Thymus (tissue), 11 donors: ENCODE results near the gene AMBN. TPM values are rescaled to one million over a fixed set of nuclear protein-coding genes. Genes with fewer than 3 reads are reported as not detected.
A peak's percentile ranks its signal among the peaks of the same experiment; 100 is the strongest.

Source experiments
- DNase-seq, 9 donors: peaks; one replicate each; pipeline ENCODE4 v3.0.0-alpha.2; 2013; ENCODE audit warnings: low spot score in 9 of 9, low read depth in 6 of 9, missing footprints in 1 of 9
- H3K27ac ChIP-seq, 2 donors: one replicate each; pipeline ENCODE4 v1.5.1; 2013; ENCODE audit warnings: control low read depth in 1 of 2, low read depth in 1 of 2, low read length in 1 of 2, mild to moderate bottlenecking in 1 of 2, moderate library complexity in 1 of 2
- H3K27me3 ChIP-seq, 2 donors: one replicate each; pipeline ENCODE4 v1.5.1; 2013; ENCODE audit warnings: low read length in 1 of 2; ENCODE audit not compliant: control insufficient read depth in 2 of 2, insufficient read depth in 1 of 2
- H3K36me3 ChIP-seq, 2 donors: one replicate each; pipeline ENCODE4 v1.5.1; 2013; ENCODE audit warnings: low read length in 1 of 2, mild to moderate bottlenecking in 1 of 2, moderate library complexity in 1 of 2; ENCODE audit not compliant: control insufficient read depth in 2 of 2, insufficient read depth in 2 of 2
- H3K4me1 ChIP-seq, 2 donors: one replicate each; pipeline ENCODE4 v1.5.1; 2013; ENCODE audit warnings: low read length in 2 of 2; ENCODE audit not compliant: control insufficient read depth in 2 of 2, insufficient read depth in 2 of 2
- H3K4me3 ChIP-seq, 2 donors: one replicate each; pipeline ENCODE4 v1.5.1; 2013; ENCODE audit warnings: low read length in 2 of 2, control low read depth in 1 of 2, mild to moderate bottlenecking in 1 of 2
- H3K9me3 ChIP-seq, 2 donors: one replicate each; pipeline ENCODE4 v1.5.1; 2013; ENCODE audit warnings: low read length in 1 of 2, mild to moderate bottlenecking in 1 of 2; ENCODE audit not compliant: control insufficient read depth in 2 of 2, insufficient read depth in 1 of 2
- WGBS: extraction: QIAGEN DNeasy Blood & Tissue Kit; methylation state at CpG from one replicate; pipeline ENCODE4 v1.1.7; 2013; 5-methylcytosine and 5-hydroxymethylcytosine counted together
- polyA plus RNA-seq: library from polyadenylated mRNA; stranded (reverse); fragments of 200-250 nt; gene quantifications from one replicate; pipeline ENCODE4 v1.2.3, GENCODE V29; 2013
- total RNA-seq: library from RNA; stranded (reverse); fragments of 120-200 nt; gene quantifications from one replicate; pipeline ENCODE4 v1.2.4, GENCODE V29; 2013
- donor health status: healthy.

AMBN gene
- total and polyA plus RNA-seq, 2 donors, result 0.19 to 0.84 TPM

DNA sequence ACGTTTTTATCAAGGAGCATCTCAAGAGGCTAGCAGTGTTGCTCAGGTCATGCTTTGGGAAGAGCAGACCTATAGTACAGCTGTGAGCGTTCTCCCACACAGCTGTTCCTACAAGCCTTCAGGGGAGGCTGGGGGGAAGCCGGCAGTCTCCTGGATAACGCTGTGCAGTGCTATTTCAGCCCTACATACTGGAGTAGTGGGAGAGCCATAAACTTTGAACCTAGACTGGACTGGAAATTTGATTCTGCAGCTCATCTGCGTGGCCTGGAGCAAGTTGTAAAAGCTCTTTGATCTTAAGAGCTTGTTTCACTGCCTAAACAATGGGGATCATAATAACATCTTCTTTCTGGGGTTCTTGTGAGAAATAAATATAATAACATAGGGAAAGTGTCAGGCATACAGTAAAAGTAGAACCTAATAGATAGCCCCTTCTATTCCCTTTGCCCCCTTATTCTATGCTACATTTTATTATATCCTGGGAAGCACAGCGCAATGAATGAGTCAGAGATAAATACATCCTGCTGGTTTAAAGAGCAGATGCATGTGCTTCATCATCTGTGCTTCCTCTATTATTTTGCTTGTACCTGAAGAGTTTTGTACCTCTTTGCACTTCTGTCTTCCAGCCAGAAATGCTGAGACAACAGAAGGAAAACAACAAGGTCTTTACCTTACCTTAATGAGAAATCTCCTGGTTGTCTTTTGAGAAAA lies 14.7 kb upstream of the AMBN start:
- Histone ChIP-seq H3K4me3 (no peak overlapping the region), H3K27me3 (no peaks in the 10 kb centered on the region), H3K36me3 (no peaks in the 10 kb centered on the region), H3K4me1 (no peaks in the 10 kb centered on the region), H3K9me3 (no peaks in the 10 kb centered on the region), H3K27ac (no peak overlapping the region)
- 91% methylated on average over 6 of the region's 6 CpGs for WGBS
- DNase-seq, result no peak

- no peak overlapping the region for H3K27ac ChIP-seq
- H3K27me3 ChIP-seq, result no peaks in the 10 kb centered on the region
- H3K36me3 ChIP-seq, result no peaks in the 10 kb centered on the region
- no peak for DNase-seq
- H3K4me3 ChIP-seq, result no peak overlapping the region
- 71% methylated on average over 2 of the region's 2 CpGs for WGBS
- no peaks in the 10 kb centered on the region for H3K9me3 ChIP-seq
- no peaks in the 10 kb centered on the region for H3K4me1 ChIP-seq
Observed at GRCh38 chr4:70581980-70582379, 10.1 kb upstream of the AMBN start.

DNA sequence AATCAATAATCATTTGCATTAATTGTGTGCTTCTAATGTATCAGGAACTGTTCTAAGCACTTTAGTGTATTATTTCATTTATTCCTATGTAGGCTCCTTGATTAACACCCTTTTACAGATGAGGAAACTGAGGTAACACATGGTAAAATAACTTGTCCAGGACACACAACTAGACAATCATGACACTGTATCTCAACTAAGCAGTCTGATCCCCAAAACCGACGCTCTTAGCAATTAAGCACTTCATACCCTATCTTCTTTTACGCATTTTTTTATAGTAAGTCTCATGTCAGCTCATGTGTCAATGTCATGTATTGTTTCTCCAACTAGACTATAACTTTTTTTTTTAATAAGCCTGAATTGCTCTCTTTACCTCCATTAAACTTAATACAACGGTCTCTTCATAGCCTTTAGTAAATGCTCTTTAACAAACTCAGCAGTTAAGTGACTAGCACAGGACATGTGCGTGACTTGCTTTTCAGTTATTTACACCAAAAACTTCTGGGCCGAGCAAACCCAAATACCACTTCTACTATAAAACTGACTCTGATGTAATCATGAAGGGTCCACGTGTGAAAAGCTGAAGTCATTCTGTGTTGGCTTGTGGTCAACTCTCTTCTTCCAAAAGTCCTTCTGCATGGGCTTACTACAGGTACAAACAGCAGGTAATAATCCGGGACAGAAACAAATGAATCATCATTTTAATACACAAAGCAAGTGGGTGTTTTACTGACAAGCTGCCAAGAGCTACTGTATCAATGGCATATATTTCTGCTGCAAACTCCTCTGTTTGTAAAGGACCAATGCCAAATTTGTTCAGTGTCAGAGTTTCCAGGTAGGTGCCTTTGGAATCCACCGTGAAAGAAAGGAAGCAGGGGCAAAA lies 7.9 kb upstream of the AMBN start:
- Histone ChIP-seq H3K27ac (no peak overlapping the region), H3K27me3 (no peaks in the 10 kb centered on the region), H3K36me3 (no peaks in the 10 kb centered on the region), H3K4me1 (no peaks in the 10 kb centered on the region), H3K4me3 (no peak overlapping the region), H3K9me3 (no peaks in the 10 kb centered on the region)
- 86% methylated on average over 9 of the region's 9 CpGs for WGBS
- DNase-seq, result peak in 1 of 9 donors; percentile 12

DNA sequence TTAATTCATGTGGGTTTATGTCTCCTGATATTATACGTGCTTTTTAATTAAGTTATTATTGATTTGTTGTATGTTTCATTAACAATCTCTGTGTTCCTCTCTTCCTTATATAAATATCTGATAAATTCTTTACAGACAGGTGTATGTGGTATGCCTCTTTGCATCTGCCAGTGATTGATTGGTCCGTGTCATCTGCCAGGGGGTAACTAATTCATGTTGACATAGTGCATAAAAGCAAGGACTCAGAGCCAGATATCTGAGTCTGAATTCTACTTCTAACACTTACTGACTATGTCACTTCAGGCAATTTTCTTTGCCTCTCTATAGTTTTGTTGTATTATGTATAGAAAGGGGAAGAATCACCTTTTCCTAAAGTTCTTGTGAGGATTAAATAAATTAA lies 5.2 kb upstream of the AMBN start:
- Histone ChIP-seq H3K36me3 (no peaks in the 10 kb centered on the region), H3K27me3 (no peaks in the 10 kb centered on the region), H3K27ac (no peak overlapping the region), H3K4me1 (no peaks in the 10 kb centered on the region), H3K9me3 (no peaks in the 10 kb centered on the region), H3K4me3 (no peak overlapping the region)
- no peak for DNase-seq
- 94% methylated on average over 2 of the region's 2 CpGs for WGBS

- no peaks in the 10 kb centered on the region for H3K36me3 ChIP-seq
- no peaks in the 10 kb centered on the region for H3K27me3 ChIP-seq
- no peak overlapping the region for H3K4me3 ChIP-seq
- H3K9me3 ChIP-seq, result no peaks in the 10 kb centered on the region
- no peaks in the 10 kb centered on the region for H3K4me1 ChIP-seq
- no peak for DNase-seq
- H3K27ac ChIP-seq, result no peak overlapping the region
Observed at GRCh38 chr4:70589785-70590184, 2.3 kb upstream of the AMBN start.

- H3K27me3 ChIP-seq, result no peaks in the 10 kb centered on the region
Observed at GRCh38 chr4:70594196-70594595, 2.1 kb downstream of the AMBN start.

GRCh38 chr4:70600305-70600704 lies 8.2 kb downstream of the AMBN start:
- H3K4me3 ChIP-seq, result no peak overlapping the region
- WGBS, result 98% methylated on average over 3 of the region's 3 CpGs

More at GRCh38 chr4:70594196-70594595, 2.1 kb downstream of the AMBN start:
- Histone ChIP-seq H3K4me1 (no peaks in the 10 kb centered on the region), H3K36me3 (no peaks in the 10 kb centered on the region), H3K4me3 (no peak overlapping the region), H3K9me3 (no peaks in the 10 kb centered on the region), H3K27ac (no peak overlapping the region)
- DNase-seq, result no peak

GRCh38 chr4:70600977-70601376 lies 8.9 kb downstream of the AMBN start:
- Histone ChIP-seq H3K27ac (no peak overlapping the region), H3K9me3 (no peaks in the 10 kb centered on the region), H3K36me3 (no peaks in the 10 kb centered on the region), H3K4me1 (peaks cover 0 to 3% of the 10 kb centered on the region in 2 donors), H3K4me3 (no peak overlapping the region), H3K27me3 (no peaks in the 10 kb centered on the region)
- DNase-seq, result no peak
- WGBS, result 79% methylated on average over 5 of the region's 5 CpGs

More at GRCh38 chr4:70600305-70600704, 8.2 kb downstream of the AMBN start:
- DNase-seq, result no peak
- Histone ChIP-seq H3K27me3 (no peaks in the 10 kb centered on the region), H3K4me1 (peaks cover 0 to 3% of the 10 kb centered on the region in 2 donors), H3K36me3 (no peaks in the 10 kb centered on the region), H3K9me3 (no peaks in the 10 kb centered on the region), H3K27ac (no peak overlapping the region)

GRCh38 chr4:70601422-70602039 lies 9.5 kb downstream of the AMBN start:
- H3K4me3 ChIP-seq, result no peak overlapping the region
- DNase-seq, result peak; percentile 34 to 88 (median 70)
- H3K36me3 ChIP-seq, result no peaks in the 10 kb centered on the region
- H3K27me3 ChIP-seq, result no peaks in the 10 kb centered on the region
- 23% methylated on average over 5 of the region's 5 CpGs for WGBS
- peaks cover 0 to 3% of the 10 kb centered on the region in 2 donors for H3K4me1 ChIP-seq
- no peak overlapping the region for H3K27ac ChIP-seq
- H3K9me3 ChIP-seq, result no peaks in the 10 kb centered on the region
